Measurements from ENCODE around the gene MARF1. TPM values are rescaled to one million over a fixed set of nuclear protein-coding genes. Genes with fewer than 3 reads are reported as not detected.

Gene MARF1
- total RNA-seq, 4 donors from 2014 or later: 45.6 to 57.1 (median 50.9) TPM

GRCh38 chr16:15583526-15583925 lies 59.4 kb downstream of the MARF1 start:
- TF ChIP-seq CTCF (IDR thresholded peaks at IDR 0.05; ENCODE audit: low read depth): no peak

- no peak for TF ChIP-seq CTCF (IDR thresholded peaks at IDR 0.05; ENCODE audit: low read depth)
These were observed 61.7 kb downstream of the MARF1 start for GRCh38 chr16:15581127-15581815.

GRCh38 chr16:15578824-15579223 lies 64.1 kb downstream of the MARF1 start:
- no peak for TF ChIP-seq CTCF (IDR thresholded peaks at IDR 0.05; ENCODE audit: low read depth)

GRCh38 chr16:15576960-15577958 lies 65.7 kb downstream of the MARF1 start:
- TF ChIP-seq CTCF (IDR thresholded peaks at IDR 0.05; ENCODE audit: low read depth): no peak

GRCh38 chr16:15575293-15576049 lies 67.5 kb downstream of the MARF1 start:
- TF ChIP-seq CTCF (IDR thresholded peaks at IDR 0.05; ENCODE audit: low read depth): no peak

- no peak for TF ChIP-seq CTCF (IDR thresholded peaks at IDR 0.05; ENCODE audit: low read depth)
These were observed 68.4 kb downstream of the MARF1 start for GRCh38 chr16:15574614-15574948.

Data from subcutaneous adipose tissue (tissue), 4 donors.